GM21360 (cell line): Measurements from ENCODE around the gene FEM1B.

Source experiments
- ATAC-seq: cut with Tn5 transposase; IDR thresholded peaks from one replicate; pipeline ENCODE4 v1.9.1; 2021; ENCODE audit warnings: mild to moderate bottlenecking, moderate library complexity; ENCODE audit not compliant: unreplicated experiment

FEM1B gene

DNA sequence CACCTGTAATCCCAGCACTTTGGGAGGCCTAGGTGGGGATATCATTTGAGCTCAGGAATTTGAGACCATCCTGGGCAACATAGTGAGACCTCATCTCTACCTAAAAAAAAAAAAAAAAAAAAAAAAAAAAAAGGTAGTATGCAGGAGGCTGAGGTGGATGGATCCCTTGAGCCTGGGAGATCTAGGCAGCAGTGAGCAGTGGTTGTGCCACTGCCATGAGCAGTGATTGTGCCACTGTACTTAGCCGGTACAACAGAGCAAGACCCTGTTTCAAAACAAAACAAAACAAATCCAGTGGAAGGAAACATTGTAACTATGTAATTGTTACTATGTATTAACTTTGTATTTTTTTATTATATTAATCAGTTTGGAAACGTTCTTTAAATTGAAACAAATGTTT is 5.9 kb downstream of the FEM1B start:
- ATAC-seq, result no peak

DNA sequence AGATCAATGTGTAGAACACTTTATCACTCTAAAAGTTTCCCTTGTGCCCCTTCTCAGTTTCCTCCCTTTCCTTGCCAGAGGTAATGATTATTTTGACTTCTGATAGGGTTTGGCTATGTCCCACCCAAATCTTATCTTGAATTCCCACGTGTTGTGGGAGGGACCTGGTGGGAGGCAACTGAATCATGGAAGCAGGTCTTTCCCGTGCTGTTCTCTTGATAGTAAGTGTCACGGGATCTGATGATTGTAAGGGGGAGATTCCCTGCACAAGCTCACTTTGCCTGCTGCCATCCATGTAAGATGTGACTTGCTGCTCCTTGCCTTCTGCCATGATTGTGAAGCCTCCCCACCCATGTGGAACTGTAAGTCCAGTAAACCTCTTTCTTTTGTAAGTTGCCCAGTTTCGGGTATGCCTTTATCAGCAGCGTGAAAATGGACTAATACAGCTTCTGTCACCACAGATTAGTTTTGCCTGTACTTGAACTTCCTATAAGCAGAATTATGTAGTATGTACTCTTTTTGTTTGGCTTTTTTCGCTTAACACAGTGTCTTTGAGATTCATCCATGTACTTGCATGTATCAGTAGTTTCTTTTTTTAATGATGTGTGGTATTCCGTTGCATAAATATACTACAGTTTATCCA is 7.2 kb downstream of the FEM1B start:
- no peak for ATAC-seq

DNA sequence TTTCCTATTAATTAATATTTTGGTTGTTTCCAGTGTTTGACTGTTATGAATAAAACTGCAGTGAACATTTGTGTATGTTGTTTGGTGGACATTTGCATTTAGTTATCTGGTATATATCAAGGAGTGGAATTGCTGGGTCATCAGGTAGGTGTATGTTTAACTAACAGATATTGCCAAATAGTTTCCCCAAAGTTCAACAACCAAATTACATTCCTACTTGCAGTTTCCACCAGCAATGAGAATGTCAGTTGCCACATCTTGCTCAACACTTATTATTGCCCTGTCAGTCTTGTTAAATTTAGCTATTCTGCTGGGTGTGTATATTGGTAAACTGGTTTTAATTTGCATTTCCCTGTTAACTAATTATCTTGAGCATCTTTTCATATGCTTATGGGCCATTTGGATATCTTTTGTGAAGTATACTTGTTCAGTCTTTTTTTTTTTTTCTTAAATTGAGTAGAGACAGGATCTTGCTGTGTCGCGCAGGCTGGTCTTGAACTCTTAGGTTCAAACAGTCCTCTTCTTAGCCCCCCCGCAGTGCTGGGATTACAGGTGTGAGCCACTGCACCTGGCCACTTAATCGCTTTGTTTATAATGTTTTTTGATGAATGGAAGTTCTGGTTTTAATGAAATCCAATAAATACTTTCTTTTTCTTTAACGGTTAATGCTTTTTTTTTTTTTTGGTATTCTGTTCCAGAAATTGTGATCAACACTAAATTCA is 7.9 kb downstream of the FEM1B start:
- ATAC-seq, result no peak

DNA sequence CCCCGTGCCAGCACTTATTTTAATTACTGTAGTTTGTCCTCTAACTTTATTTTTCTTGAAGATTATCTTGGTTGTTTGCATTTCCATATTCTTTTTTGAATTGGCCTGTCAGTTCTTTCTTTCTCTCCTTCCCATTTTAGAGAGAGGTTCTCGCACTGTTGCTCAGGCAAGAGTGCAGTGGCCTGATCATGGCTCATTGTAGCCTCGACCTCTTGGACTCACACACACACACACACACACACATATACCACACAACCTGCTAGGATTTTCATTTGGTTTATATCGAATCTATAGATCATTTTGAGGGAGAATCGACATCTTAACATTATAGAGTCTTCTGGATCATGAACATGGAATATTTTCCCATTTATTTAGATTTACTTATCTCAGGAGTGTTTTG is 8.7 kb downstream of the FEM1B start:
- no peak for ATAC-seq

DNA sequence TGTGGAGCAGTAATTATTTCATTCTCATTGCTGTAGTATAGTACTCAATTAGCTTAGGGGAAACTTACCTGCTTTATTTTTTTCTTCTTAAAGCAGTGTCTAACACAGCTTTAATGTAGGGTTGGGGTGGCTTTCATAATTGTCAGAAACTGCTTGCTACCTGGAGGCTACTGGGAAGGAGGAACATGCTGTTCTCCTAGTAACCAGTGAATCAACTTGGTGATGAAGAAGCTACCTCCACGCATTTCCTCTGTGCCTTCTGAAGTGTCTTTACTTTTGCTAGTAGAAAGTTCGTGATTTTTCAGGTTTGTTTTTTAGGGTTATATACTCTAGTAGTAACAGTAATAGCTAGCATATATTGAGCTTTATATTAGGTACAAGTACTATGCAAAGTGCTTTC is 11.5 kb downstream of the FEM1B start:
- ATAC-seq, result no peak

DNA sequence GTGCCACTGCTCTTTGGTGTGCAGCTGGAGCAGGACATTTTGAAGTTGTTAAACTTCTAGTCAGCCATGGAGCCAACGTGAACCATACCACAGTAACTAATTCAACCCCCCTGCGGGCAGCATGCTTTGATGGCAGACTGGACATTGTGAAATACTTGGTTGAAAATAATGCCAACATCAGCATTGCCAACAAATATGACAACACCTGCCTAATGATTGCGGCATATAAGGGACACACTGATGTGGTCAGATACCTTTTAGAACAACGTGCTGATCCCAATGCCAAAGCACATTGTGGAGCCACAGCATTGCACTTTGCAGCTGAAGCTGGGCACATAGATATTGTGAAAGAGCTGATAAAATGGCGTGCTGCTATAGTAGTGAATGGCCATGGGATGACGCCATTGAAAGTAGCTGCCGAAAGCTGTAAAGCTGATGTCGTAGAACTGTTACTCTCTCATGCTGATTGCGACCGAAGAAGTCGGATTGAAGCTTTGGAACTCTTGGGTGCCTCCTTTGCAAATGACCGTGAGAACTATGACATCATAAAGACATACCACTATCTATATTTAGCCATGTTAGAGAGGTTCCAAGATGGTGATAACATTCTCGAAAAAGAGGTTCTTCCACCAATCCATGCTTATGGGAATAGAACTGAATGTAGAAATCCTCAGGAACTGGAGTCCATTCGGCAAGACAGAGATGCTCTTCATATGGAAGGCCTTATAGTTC is 12.2 kb downstream of the FEM1B start:
- no peak for ATAC-seq

DNA sequence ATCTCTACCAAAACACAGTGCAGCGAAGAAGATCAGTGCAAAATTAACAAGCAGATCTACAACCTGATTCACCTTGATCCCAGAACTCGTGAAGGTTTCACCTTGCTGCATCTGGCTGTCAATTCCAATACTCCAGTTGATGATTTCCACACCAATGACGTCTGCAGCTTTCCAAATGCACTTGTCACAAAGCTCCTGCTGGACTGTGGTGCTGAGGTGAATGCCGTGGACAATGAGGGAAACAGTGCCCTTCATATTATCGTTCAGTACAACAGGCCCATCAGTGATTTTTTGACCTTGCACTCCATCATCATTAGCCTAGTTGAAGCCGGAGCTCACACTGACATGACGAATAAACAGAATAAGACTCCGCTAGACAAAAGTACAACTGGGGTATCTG is 13.2 kb downstream of the FEM1B start:
- no peak for ATAC-seq

DNA sequence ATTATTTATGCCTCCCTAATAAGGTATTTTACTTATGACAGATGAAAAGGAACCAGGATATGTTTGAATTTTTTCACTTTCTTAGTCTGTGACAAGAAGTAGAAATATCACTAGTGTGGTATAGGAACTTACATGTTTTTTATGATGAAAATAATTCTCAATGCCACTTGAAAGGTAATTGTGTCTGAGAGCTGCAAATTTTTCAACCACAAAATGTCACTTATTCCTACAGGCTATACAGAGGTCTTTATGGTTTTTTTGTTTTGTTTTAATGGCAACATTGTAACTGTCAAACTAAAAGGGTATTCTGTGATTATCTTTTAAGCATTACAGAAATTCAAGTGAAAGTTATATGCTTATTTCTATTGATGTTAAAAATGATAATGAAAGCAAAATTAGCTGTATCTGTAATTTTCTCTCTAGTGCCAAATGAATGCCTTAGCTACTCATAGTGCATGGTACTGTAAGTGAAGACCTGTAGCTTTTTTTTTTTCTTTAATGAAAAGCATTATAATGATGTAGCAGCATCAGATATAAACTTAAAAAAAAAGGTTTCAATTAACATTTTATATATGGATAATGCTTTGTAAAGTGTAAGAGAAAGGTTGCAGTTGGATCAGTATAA is 14.7 kb downstream of the FEM1B start:
- no peak for ATAC-seq

DNA sequence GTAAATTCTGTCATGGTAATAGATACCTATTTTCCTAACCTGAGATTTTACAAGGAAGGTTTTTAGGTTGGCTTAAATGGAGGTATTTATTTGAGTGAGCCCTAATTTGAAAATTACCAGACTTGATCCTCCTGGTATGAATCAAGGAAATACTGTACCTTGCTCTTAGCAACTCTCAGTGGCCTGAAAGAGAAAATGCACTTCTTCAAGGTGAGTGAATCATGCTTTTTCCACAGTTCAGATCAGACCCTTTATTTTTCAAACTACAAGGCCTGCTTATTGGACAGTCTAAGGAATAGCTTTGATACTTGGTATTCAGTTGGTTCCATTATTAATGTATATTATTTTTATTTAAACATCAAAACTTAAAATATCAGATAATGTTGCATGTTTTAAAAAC is 15.4 kb downstream of the FEM1B start:
- no peak for ATAC-seq

DNA sequence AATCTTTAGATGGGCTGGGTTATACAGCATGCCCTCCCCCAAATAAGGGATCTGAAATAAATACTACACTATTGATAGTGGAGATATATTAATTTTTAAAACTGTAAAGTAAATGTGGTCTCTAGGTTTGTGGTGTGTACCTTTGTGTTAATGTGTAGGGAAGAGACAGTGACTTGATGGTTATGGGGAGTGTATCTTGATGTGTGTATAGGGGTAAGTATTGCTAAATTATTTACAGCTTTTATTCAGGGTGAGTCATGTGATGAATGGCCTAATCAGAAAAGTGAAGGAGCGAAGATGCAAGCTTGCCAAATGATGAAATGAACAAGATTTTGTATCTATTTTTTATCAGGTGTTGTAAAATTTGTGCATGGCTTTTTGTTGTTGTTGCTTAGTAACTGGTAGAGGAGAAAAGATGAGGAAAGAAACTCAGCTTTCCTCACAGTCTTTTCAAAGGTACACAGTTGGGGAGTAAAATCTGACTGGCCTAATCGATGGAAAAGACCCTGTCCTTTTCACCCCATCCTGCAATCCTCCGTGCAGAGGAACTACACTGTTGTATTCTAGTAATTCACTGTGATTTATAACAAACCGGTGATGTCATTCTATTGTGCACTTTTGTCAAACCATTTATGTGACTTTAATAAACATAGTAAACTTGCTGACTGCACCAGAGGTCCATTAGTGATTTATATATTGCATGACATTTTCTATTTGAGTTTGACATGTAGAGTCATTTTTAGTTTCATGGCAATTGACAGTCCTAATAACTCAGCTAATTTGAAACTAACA is 17.7 kb downstream of the FEM1B start:
- no peak for ATAC-seq

DNA sequence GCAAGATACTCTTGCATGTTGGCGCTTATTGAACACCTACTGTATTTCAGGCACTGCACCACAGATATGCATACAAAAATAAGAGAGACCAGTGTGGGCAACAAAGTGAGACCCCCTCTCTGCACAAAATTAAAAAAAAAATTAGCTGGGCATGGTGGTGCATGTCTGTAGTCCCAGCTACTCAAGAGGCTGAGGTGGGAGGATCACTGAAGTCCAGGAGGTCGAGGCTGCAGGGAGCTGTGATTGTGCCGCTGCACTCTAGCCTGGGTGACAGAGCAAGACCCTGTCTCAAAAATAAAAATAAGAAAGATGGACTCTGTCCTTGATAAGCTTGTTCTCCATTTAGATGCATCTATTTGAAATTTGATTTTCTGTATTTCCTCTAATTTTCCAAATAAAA is 20.8 kb downstream of the FEM1B start:
- ATAC-seq, result no peak

DNA sequence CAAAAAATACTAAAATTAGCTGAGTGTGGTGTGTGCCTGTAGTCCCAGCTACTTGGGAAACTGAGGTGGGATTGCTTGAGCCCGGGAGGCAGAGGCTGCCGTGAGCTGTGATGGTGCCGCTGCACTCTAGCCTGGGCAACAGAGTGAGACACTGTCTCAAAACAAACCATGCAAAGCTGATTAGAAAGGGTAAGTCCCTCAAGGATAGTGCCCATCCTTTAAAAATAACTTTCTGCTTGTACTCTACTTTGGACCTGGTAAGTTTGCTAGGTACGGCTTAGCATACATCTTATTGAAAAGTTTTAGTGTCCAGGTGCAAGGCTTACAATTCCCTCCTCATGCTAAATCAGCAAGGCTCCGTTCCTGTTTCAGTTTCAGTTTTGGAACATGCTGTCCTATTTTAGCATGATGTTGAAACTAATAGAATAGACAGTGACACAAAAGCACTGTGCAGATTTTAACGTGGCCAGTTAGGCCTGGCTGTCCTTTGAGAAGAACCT is 21.4 kb downstream of the FEM1B start:
- ATAC-seq, result peak; percentile 82

DNA sequence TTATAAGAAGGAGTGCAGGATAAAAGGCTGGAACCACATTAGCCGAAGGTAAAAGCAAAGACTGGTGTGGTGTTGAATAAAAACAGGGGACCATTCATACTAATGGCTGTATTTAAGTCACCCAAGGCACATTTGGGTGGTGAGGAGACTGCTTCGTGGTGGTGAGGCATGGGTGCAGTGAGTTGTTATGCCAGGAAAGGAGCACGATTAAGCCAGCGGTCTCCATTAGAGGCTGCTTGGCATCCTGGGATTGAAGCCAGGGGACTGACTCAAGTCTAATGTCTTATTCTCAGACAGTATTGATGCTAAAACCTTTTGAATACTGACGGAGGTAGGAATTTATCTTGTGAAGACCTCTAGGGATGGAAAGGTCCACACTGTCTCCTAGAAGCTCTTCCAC is 21.9 kb downstream of the FEM1B start:
- peak; percentile 9 for ATAC-seq

DNA sequence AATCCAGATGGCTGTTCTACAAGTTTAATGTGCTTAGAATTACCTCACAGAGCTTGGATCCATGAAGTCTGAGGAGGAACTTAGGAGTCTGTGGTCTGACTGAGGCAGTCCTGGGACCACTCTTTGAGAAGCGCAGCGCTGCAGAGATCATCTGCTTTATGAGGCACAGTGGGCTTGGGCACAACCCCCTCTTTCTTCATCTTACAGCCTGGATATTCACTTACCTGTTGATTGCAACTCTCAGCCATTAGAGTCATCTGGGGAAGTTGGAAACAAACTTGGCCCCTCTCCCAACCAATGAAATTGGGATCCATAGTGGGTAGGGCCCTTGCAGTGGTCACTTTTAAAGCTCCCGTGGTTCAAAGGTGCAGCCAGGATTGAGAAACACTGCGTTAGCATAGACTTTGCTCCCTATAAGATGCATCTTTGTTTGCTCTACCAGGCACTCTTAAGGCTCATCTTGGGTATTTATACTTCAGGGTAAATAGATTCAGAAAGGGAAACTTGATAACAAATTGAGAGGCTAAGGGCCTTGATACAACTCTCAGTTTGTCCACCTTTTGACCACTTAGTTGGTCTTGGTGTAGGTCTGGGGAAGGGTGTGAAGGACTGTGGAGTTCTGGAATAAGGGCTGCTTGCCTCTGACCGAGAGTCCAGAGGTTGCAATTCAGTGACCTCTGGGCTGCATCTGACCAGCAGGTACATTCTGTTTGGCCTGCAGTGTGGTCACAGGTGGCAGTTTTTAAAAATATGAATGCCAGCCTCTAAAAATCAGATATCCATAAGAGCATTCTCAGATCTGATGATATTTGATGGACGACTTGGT is 22.8 kb downstream of the FEM1B start:
- ATAC-seq, result no peak

DNA sequence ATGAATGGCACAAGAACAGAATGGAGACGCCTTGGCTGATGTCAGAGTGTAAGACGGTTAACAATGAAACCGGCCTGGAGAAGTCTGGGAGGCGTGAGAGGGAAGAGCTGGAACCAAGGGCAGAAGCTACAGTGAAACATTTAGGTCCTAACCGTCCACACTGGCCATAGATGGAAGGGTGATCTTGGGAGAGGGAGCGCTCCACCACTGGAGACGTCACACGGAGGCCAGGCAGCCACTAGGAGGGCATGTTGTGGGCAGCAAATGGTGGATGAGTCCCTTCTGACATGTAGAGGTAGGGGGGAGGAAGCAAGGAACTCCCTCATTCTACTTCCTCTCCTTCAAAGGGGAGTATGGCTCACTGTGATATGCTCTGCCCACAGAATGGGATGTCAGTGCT is 23.8 kb downstream of the FEM1B start:
- no peak for ATAC-seq

DNA sequence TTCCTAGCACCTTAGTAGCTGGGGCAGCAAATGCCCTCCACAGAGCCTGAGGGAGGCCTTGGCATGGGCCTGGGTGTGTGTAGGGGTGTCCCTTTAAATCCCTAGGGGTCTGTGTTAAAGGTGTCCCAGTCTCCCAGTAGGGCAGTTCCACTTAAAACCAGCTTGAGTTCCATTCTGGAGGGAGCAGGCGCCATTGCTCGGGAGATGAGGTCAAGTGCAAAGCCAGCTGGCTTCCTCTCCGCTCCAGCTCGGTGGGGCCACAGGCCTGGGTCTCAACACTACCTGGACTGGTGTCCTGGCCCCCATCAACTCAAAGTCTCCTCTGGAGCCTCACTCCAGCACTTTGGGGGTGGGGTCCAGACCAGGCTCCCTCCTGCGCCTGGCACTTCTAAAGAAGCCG is 25.2 kb downstream of the FEM1B start:
- ATAC-seq, result no peak

DNA sequence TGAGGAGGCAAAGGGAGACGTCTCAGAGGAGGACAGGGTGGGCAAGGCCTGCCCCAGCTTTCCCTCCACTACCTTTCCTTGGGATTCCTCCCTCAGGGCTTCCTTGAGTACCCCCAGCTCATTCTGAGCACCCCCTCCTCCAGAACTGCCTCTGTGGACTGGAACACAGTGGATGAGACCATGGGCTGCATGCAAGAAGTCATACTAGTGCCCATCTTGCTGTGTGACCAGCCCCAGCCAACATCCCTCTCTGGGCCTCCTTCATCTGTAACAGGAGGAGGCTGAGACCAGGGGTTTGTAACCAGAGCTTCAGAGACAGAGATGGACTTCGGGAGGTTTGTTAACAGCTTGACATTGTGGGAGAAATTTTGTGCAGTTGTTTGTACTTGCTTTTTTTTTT is 25.6 kb downstream of the FEM1B start:
- no peak for ATAC-seq

DNA sequence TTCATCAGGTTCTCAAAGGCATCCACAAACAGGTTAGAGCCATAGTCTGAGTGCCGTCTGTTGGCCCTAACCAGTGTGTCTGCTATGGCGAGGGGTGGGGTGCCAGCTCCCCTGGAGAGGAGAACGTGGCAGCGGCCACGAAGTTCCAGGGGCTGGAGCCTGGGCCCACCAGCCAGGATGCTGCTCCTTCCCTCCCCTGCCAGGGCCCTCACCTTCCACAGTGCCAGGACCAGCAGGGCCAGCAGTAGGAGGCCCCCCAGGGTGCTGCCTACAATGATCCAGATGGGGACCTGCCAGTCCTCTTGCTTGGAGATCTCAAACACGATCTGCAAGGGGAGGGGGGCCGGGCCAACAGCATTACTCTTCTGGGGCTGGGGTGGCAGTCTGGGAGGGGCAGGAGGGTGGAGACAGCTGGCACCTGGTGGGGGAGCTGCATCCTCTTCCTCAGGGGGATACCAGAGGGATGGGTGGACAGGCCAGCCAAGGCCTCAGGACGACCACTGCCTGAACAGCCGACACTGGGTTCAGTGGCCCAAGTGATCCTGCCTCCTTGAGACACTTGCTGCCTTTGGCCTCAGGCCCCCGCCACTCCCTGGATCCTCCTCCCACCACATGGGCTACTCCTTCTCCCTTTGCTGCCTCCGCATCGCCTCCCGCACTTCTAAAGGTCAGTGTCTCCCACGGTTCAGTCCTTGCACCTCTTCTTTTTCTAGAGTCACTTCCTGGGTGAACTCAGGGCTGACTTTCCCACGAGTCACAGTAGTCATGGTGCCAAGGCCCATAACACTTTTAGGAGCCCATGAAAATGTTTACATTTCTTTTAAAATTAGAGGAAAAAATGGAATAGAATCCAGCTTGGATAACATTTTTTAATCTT is 26.3 kb downstream of the FEM1B start:
- no peak for ATAC-seq
